ENCODE data around the gene MFSD6.

DNA sequence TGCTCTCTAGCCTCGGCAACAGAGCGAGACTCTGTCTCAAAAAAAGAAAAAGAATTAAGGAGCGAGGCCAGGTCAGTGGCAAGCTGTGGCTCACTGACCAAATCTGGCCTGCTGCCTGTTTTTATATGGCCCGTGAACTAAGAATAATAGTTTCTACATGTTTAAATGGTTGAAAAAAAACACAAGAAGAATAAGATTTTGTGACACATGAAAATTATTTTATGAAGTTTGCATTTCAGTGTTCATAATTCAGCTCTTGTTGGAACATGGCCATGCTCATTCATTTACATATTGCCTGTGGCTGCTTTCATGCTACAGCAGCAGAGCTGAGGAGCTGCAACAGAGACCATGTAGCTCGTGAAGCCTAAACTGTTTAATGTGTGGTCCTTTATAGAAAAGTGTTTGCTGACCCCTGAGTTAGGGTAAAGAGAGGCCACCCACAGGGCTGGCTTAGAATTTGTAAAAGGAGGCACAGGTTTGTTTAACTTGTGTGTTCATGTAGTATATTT lies 59.5 kb downstream of the MFSD6 start:
- TF ChIP-seq ZNF121 (tag by site-specific recombination; IDR thresholded peaks at IDR 0.05) (no peak), ZNF423 (tag by site-specific recombination; IDR thresholded peaks at IDR 0.05) (no peak), RBAK (tag by site-specific recombination; IDR thresholded peaks at IDR 0.05) (no peak), ZNF548 (tag by site-specific recombination; IDR thresholded peaks at IDR 0.05) (no peak), KLF16 (tag by site-specific recombination; IDR thresholded peaks at IDR 0.05) (no peak), ZNF266 (tag by site-specific recombination; IDR thresholded peaks at IDR 0.05; ENCODE audit: low read depth) (no peak), ZNF792 (tag by site-specific recombination; IDR thresholded peaks at IDR 0.05) (no peak), ZNF214 (tag by site-specific recombination; IDR thresholded peaks at IDR 0.05; ENCODE audit: borderline replicate concordance) (no peak), ZNF114 (tag by site-specific recombination; IDR thresholded peaks at IDR 0.05) (no peak), SP2 (tag by site-specific recombination; IDR thresholded peaks at IDR 0.05) (no peak), ZNF239 (tag by site-specific recombination; IDR thresholded peaks at IDR 0.05) (no peak)
- TF ChIP-seq, protein P1, sequence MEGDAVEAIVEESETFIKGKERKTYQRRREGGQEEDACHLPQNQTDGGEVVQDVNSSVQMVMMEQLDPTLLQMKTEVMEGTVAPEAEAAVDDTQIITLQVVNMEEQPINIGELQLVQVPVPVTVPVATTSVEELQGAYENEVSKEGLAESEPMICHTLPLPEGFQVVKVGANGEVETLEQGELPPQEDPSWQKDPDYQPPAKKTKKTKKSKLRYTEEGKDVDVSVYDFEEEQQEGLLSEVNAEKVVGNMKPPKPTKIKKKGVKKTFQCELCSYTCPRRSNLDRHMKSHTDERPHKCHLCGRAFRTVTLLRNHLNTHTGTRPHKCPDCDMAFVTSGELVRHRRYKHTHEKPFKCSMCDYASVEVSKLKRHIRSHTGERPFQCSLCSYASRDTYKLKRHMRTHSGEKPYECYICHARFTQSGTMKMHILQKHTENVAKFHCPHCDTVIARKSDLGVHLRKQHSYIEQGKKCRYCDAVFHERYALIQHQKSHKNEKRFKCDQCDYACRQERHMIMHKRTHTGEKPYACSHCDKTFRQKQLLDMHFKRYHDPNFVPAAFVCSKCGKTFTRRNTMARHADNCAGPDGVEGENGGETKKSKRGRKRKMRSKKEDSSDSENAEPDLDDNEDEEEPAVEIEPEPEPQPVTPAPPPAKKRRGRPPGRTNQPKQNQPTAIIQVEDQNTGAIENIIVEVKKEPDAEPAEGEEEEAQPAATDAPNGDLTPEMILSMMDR (tag by site-specific recombination; IDR thresholded peaks at IDR 0.05), result no peak
- TF ChIP-seq, protein P2, sequence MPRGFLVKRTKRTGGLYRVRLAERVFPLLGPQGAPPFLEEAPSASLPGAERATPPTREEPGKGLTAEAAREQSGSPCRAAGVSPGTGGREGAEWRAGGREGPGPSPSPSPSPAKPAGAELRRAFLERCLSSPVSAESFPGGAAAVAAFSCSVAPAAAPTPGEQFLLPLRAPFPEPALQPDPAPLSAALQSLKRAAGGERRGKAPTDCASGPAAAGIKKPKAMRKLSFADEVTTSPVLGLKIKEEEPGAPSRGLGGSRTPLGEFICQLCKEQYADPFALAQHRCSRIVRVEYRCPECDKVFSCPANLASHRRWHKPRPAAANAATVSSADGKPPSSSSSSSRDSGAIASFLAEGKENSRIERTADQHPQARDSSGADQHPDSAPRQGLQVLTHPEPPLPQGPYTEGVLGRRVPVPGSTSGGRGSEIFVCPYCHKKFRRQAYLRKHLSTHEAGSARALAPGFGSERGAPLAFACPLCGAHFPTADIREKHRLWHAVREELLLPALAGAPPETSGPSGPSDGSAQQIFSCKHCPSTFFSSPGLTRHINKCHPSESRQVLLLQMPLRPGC (tag by site-specific recombination; IDR thresholded peaks at IDR 0.05), result no peak
- TF ChIP-seq, protein P3, sequence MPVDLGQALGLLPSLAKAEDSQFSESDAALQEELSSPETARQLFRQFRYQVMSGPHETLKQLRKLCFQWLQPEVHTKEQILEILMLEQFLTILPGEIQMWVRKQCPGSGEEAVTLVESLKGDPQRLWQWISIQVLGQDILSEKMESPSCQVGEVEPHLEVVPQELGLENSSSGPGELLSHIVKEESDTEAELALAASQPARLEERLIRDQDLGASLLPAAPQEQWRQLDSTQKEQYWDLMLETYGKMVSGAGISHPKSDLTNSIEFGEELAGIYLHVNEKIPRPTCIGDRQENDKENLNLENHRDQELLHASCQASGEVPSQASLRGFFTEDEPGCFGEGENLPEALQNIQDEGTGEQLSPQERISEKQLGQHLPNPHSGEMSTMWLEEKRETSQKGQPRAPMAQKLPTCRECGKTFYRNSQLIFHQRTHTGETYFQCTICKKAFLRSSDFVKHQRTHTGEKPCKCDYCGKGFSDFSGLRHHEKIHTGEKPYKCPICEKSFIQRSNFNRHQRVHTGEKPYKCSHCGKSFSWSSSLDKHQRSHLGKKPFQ (tag by site-specific recombination; IDR thresholded peaks at IDR 0.05), result no peak
